Measurements from ENCODE around the gene C13orf42. TPM values are rescaled to one million over a fixed set of nuclear protein-coding genes. Genes with fewer than 3 reads are reported as not detected.

Gene C13orf42
- total and polyA plus RNA-seq, 2 donors from 2014 or later = 0.24 TPM; not detected in 1

GRCh38 chr13:51105046-51105445 lies 6.0 kb downstream of the C13orf42 start:
- no peaks in the 10 kb centered on the region for H3K36me3 ChIP-seq (ENCODE audit: control insufficient read depth in 2 of 3, insufficient read depth in 3 of 3, low read length in 3 of 3)
- no peaks in the 10 kb centered on the region for H3K9me3 ChIP-seq (ENCODE audit: control insufficient read depth in 2 of 3, insufficient read depth in 1 of 3, low read length in 3 of 3)
- no peak overlapping the region for H3K27ac ChIP-seq (ENCODE audit: low read depth in 2 of 2, low read length in 2 of 2)
- H3K27me3 ChIP-seq (ENCODE audit: control insufficient read depth, insufficient read depth, low read length) = no peaks in the 10 kb centered on the region
- intact Hi-C loops (cut with DNase I) = no loop called here
- no peaks in the 10 kb centered on the region for H3K4me1 ChIP-seq (ENCODE audit: control insufficient read depth in 2 of 3, insufficient read depth in 2 of 3, low read depth in 1 of 3, low read length in 3 of 3)
- H3K4me3 ChIP-seq (ENCODE audit: low read length in 3 of 3) = no peak overlapping the region
- FAIRE-seq = no peak
- TF ChIP-seq CTCF (IDR thresholded peaks at IDR 0.05; ENCODE audit: borderline replicate concordance, extremely low read depth, insufficient read depth) = no peak
- H3K9ac ChIP-seq (ENCODE audit: low read length in 3 of 3) = no peak overlapping the region
- DNase-seq = no peak

GRCh38 chr13:51101636-51102235 lies 9.3 kb downstream of the C13orf42 start:
- H3K9me3 ChIP-seq (ENCODE audit: control insufficient read depth in 2 of 3, insufficient read depth in 1 of 3, low read length in 3 of 3) = no peaks in the 10 kb centered on the region
- intact Hi-C loops (cut with DNase I) = no loop called here
- H3K4me1 ChIP-seq (ENCODE audit: control insufficient read depth in 2 of 3, insufficient read depth in 2 of 3, low read depth in 1 of 3, low read length in 3 of 3) = no peaks in the 10 kb centered on the region
- DNase-seq = no peak
- TF ChIP-seq CTCF (IDR thresholded peaks at IDR 0.05; ENCODE audit: borderline replicate concordance, extremely low read depth, insufficient read depth) = no peak
- no peak for FAIRE-seq
- no peak overlapping the region for H3K27ac ChIP-seq (ENCODE audit: low read depth in 2 of 2, low read length in 2 of 2)
- no peak overlapping the region for H3K9ac ChIP-seq (ENCODE audit: low read length in 3 of 3)
- H3K27me3 ChIP-seq (ENCODE audit: control insufficient read depth, insufficient read depth, low read length) = no peaks in the 10 kb centered on the region
- H3K36me3 ChIP-seq (ENCODE audit: control insufficient read depth in 2 of 3, insufficient read depth in 3 of 3, low read length in 3 of 3) = no peaks in the 10 kb centered on the region
- H3K4me3 ChIP-seq (ENCODE audit: low read length in 3 of 3) = no peak overlapping the region

- no peak for DNase-seq
Observed at GRCh38 chr13:51097353-51098043, 13.6 kb downstream of the C13orf42 start.

More at GRCh38 chr13:51097353-51098043, 13.6 kb downstream of the C13orf42 start:
- Histone ChIP-seq H3K9ac (ENCODE audit: low read length in 3 of 3) (no peak overlapping the region), H3K36me3 (ENCODE audit: control insufficient read depth in 2 of 3, insufficient read depth in 3 of 3, low read length in 3 of 3) (no peaks in the 10 kb centered on the region), H3K27ac (ENCODE audit: low read depth in 2 of 2, low read length in 2 of 2) (no peak overlapping the region), H3K9me3 (ENCODE audit: control insufficient read depth in 2 of 3, insufficient read depth in 1 of 3, low read length in 3 of 3) (no peaks in the 10 kb centered on the region), H3K4me3 (ENCODE audit: low read length in 3 of 3) (no peak overlapping the region), H3K4me1 (ENCODE audit: control insufficient read depth in 2 of 3, insufficient read depth in 2 of 3, low read depth in 1 of 3, low read length in 3 of 3) (no peaks in the 10 kb centered on the region), H3K27me3 (ENCODE audit: control insufficient read depth, insufficient read depth, low read length) (no peaks in the 10 kb centered on the region)
- no peak for TF ChIP-seq CTCF (IDR thresholded peaks at IDR 0.05; ENCODE audit: borderline replicate concordance, extremely low read depth, insufficient read depth)
- intact Hi-C loops (cut with DNase I) = no loop called here
- FAIRE-seq = no peak

Measured in kidney (tissue), 14 donors.